GM12892 (cell line): ENCODE measurements around the gene FAM83D.

Experiments used
- POLR2A ChIP-seq: IDR thresholded peaks from 2 replicates; pipeline ENCODE4 v1.6.1; 2011; ENCODE audit warnings: low read depth, low read length, control low read depth
- TAF1 ChIP-seq: IDR thresholded peaks from 2 replicates; pipeline ENCODE4 v1.6.1; 2011; ENCODE audit warnings: low read depth, mild to moderate bottlenecking, control low read depth, low read length, borderline replicate concordance

GRCh38 chr20:38930242-38930569 is 4.0 kb downstream of the FAM83D start:
- TF ChIP-seq POLR2A = no peak
- TF ChIP-seq TAF1 = no peak
